Measurements from ENCODE around the gene KLHDC1. TPM values are rescaled to one million over a fixed set of nuclear protein-coding genes. Genes with fewer than 3 reads are reported as not detected.
A peak's percentile ranks its signal among the peaks of the same experiment; 100 is the strongest.

KLHDC1 gene
- polyA plus RNA-seq, 1 of the 3 experiments (the other 2 are of a cell fraction), result 0.31 TPM

DNA sequence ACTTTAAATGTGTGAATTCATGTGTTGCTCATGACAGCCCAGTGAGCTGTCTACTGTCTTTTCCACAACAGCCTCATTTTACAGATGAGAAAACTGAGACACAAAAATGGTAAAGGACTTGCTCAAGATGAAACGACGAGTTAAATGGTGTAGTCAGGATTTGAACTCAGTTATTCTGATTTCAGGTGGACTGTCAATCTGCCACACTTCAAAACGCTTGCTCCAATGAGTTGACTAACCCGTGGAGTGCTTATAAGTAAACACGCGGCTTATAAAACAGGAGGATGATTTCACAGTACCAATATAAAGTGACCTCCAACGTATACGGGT is 4.3 kb upstream of the KLHDC1 start:
- Histone ChIP-seq H2AFZ (ENCODE audit: low read depth) (peak overlapping the region; percentile 100), H3K27me3 (ENCODE audit: insufficient read depth) (no peaks in the 10 kb centered on the region), H3K36me3 (replicated peaks in 1 of 2; ENCODE audit: control insufficient read depth in 1 of 2, insufficient read depth in 2 of 2, low read length in 1 of 2) (no peaks in the 10 kb centered on the region), H3K79me2 (ENCODE audit: insufficient read depth) (peaks cover 14% of the 10 kb centered on the region), H3K4me3 (ENCODE audit: low read depth in 2 of 2, low read length in 1 of 2) (peak overlapping the region in 1 of 2 experiments; percentile 79; a peak in 1 of 4 replicates), H3K4me1 (ENCODE audit: control insufficient read depth in 1 of 2, insufficient read depth in 2 of 2, low read depth in 1 of 2, low read length in 1 of 2) (peaks cover 0 to 4% of the 10 kb centered on the region in 2 experiments; a peak in 1 of 4 replicates), H3K9me2 (no peaks in the 10 kb centered on the region), H3K9ac (no peak overlapping the region), H4K20me1 (ENCODE audit: insufficient read depth) (no peaks in the 10 kb centered on the region), H3K4me2 (no peak overlapping the region), H3K27ac (ENCODE audit: low read depth in 2 of 2, low read length in 1 of 2) (peak overlapping the region in 1 of 2 experiments; percentile 89; a peak in 3 of 4 replicates), H3K9me3 (no peaks in the 10 kb centered on the region), H3F3A (replicated peaks; ENCODE audit: insufficient read depth) (peaks cover 25% of the 10 kb centered on the region)
- 95% methylated on average over 8 of the region's 8 CpGs for WGBS (ENCODE audit: low lambda C conversion rate)
- ChIA-PET POLR2A (interaction anchor here (1.2 to 1.7 kb wide), 4 partner anchors 20 to 81 kb away, joined by 3 to 9 read pairs (median 7); partner anchors contain the start of genes DNAAF2 and KLHDC2), CTCF (interaction anchor here (1.2 to 2.6 kb wide), 3 partner anchors 54 to 102 kb away, joined by 4 to 9 read pairs (median 5); partner anchors contain the start of genes DNAAF2, KLHDC2 and RPS29)
- DNase-seq, result no peak
- TF ChIP-seq, protein P1, sequence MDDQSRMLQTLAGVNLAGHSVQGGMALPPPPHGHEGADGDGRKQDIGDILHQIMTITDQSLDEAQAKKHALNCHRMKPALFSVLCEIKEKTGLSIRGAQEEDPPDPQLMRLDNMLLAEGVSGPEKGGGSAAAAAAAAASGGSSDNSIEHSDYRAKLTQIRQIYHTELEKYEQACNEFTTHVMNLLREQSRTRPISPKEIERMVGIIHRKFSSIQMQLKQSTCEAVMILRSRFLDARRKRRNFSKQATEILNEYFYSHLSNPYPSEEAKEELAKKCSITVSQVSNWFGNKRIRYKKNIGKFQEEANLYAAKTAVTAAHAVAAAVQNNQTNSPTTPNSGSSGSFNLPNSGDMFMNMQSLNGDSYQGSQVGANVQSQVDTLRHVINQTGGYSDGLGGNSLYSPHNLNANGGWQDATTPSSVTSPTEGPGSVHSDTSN (IDR thresholded peaks at IDR 0.05), result no peak
- TF ChIP-seq, protein P2, sequence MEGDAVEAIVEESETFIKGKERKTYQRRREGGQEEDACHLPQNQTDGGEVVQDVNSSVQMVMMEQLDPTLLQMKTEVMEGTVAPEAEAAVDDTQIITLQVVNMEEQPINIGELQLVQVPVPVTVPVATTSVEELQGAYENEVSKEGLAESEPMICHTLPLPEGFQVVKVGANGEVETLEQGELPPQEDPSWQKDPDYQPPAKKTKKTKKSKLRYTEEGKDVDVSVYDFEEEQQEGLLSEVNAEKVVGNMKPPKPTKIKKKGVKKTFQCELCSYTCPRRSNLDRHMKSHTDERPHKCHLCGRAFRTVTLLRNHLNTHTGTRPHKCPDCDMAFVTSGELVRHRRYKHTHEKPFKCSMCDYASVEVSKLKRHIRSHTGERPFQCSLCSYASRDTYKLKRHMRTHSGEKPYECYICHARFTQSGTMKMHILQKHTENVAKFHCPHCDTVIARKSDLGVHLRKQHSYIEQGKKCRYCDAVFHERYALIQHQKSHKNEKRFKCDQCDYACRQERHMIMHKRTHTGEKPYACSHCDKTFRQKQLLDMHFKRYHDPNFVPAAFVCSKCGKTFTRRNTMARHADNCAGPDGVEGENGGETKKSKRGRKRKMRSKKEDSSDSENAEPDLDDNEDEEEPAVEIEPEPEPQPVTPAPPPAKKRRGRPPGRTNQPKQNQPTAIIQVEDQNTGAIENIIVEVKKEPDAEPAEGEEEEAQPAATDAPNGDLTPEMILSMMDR (IDR thresholded peaks at IDR 0.05), result no peak

DNA sequence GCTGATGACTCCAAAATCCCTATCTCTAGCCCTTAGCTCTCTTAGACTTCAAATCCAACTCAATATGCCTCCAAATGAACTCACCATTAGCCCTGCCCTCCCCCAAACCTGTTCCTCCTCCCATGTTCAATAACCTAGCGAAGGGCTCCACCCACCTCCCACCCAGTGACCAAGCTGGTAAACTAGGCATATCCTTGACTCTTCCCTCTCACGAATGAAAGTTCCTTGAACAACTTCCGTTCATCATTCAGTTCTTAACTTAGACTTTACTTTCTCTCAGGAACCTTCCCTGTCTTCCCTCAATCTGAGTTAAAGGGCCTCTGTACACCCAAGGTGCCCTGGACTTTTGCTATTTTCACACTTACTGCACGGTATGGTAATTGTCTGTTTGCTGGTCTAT is 1.9 kb upstream of the KLHDC1 start:
- no peak overlapping the region for H3K4me2 ChIP-seq
- H3K36me3 ChIP-seq (replicated peaks in 1 of 2; ENCODE audit: control insufficient read depth in 1 of 2, insufficient read depth in 2 of 2, low read length in 1 of 2), result no peaks in the 10 kb centered on the region

More for the DNA sequence above, 1.9 kb upstream of the KLHDC1 start:
- TF ChIP-seq MEF2A (IDR thresholded peaks at IDR 0.05; ENCODE audit: borderline replicate concordance, low read depth) (no peak), RAD21 (IDR thresholded peaks at IDR 0.05; ENCODE audit: low read length) (no peak), POLR2AphosphoS5 (IDR thresholded peaks at IDR 0.05; ENCODE audit: low read depth, low read length) (no peak), ELF1 (IDR thresholded peaks at IDR 0.05) (no peak), GATA2 (CRISPR knock-in tag; IDR thresholded peaks at IDR 0.05) (no peak), FOXM1 (IDR thresholded peaks at IDR 0.05; ENCODE audit: low read depth) (no peak), FOXJ3 (CRISPR knock-in tag; IDR thresholded peaks at IDR 0.05) (no peak), GABPA (IDR thresholded peaks at IDR 0.05; ENCODE audit: low read depth) (no peak), SMC3 (IDR thresholded peaks at IDR 0.05; ENCODE audit: low read depth, low read length) (no peak), CHD2 (IDR thresholded peaks at IDR 0.05; ENCODE audit: low read length, partially characterized antibody) (no peak), EP300 (IDR thresholded peaks at IDR 0.05; ENCODE audit: borderline replicate concordance in 1 of 2, low read depth in 1 of 2, low read length in 1 of 2) (no peak), TAF1 (IDR thresholded peaks at IDR 0.05; ENCODE audit: borderline replicate concordance, low read depth, low read length) (no peak), TCF12 (IDR thresholded peaks at IDR 0.05) (no peak), JUND (IDR thresholded peaks at IDR 0.05) (no peak), SIN3A (IDR thresholded peaks at IDR 0.05; ENCODE audit: borderline replicate concordance, low read depth, low read length) (no peak), NFIC (IDR thresholded peaks at IDR 0.05; ENCODE audit: borderline replicate concordance) (no peak)
- TF ChIP-seq, protein P2 (IDR thresholded peaks at IDR 0.05), result no peak
- TF ChIP-seq, protein P3, sequence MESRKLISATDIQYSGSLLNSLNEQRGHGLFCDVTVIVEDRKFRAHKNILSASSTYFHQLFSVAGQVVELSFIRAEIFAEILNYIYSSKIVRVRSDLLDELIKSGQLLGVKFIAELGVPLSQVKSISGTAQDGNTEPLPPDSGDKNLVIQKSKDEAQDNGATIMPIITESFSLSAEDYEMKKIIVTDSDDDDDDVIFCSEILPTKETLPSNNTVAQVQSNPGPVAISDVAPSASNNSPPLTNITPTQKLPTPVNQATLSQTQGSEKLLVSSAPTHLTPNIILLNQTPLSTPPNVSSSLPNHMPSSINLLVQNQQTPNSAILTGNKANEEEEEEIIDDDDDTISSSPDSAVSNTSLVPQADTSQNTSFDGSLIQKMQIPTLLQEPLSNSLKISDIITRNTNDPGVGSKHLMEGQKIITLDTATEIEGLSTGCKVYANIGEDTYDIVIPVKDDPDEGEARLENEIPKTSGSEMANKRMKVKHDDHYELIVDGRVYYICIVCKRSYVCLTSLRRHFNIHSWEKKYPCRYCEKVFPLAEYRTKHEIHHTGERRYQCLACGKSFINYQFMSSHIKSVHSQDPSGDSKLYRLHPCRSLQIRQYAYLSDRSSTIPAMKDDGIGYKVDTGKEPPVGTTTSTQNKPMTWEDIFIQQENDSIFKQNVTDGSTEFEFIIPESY (IDR thresholded peaks at IDR 0.05; ENCODE audit: borderline replicate concordance, low read depth), result no peak
- Histone ChIP-seq H3K4me3 (ENCODE audit: low read depth in 2 of 2, low read length in 1 of 2) (no peak overlapping the region), H3K9me2 (no peaks in the 10 kb centered on the region), H3K9ac (no peak overlapping the region), H3K27ac (ENCODE audit: low read depth in 2 of 2, low read length in 1 of 2) (no peak overlapping the region), H4K20me1 (ENCODE audit: insufficient read depth) (no peaks in the 10 kb centered on the region), H3K9me3 (no peaks in the 10 kb centered on the region), H3K27me3 (ENCODE audit: insufficient read depth) (no peaks in the 10 kb centered on the region), H2AFZ (ENCODE audit: low read depth) (no peak overlapping the region), H3F3A (replicated peaks; ENCODE audit: insufficient read depth) (peaks cover 28% of the 10 kb centered on the region), H3K79me2 (ENCODE audit: insufficient read depth) (peaks cover 24% of the 10 kb centered on the region), H3K4me1 (ENCODE audit: control insufficient read depth in 1 of 2, insufficient read depth in 2 of 2, low read depth in 1 of 2, low read length in 1 of 2) (peaks cover 0 to 4% of the 10 kb centered on the region in 2 experiments; a peak in 1 of 4 replicates)
- DNase-seq, result no peak
- WGBS (ENCODE audit: low lambda C conversion rate), result 76% methylated on average over 4 of the region's 4 CpGs
- ChIA-PET POLR2A (no interaction called here), CTCF (interaction anchor here (1.6 to 1.8 kb wide), 2 partner anchors 57 to 104 kb away, joined by 4 to 5 read pairs; no protein-coding TSS in a partner anchor)

All from SK-N-SH (cell line).